SK-N-SH treated with all-trans-retinoic acid at 6 μM for 48 hours (cell line): ENCODE measurements around the gene SESN3.

ENCODE experiments used
- ARNTL ChIP-seq: fragments of 450-650 bp; formaldehyde crosslinking; IDR thresholded peaks from 2 replicates; pipeline ENCODE4 v1.5.0; 2020; ENCODE audit warnings: low read depth, mild to moderate bottlenecking, moderate library complexity, borderline replicate concordance
- CREB5 ChIP-seq: fragments of 250-450 bp; sonication (Bioruptor Pico); IDR thresholded peaks from 2 replicates; pipeline ENCODE4 v1.5.1; 2020; ENCODE audit warnings: low read depth, mild to moderate bottlenecking, moderate library complexity
- ESRRG ChIP-seq: fragments of 250-450 bp; sonication (Bioruptor Pico); IDR thresholded peaks from 2 replicates; pipeline ENCODE4 v1.6.1; 2021; ENCODE audit warnings: mild to moderate bottlenecking
- ISL1 ChIP-seq: fragments of 250-450 bp; sonication (Bioruptor Pico); IDR thresholded peaks from 2 replicates; pipeline ENCODE4 v2.1.2; 2022; ENCODE audit warnings: mild to moderate bottlenecking, moderate library complexity
- OSR1 ChIP-seq: fragments of 250-450 bp; sonication (Bioruptor Pico); IDR thresholded peaks from 2 replicates; pipeline ENCODE4 v1.8.0; 2022; ENCODE audit warnings: moderate library complexity, mild to moderate bottlenecking, inconsistent platforms
- PATZ1 ChIP-seq: fragments of 250-450 bp; sonication (Bioruptor Pico); IDR thresholded peaks from 2 replicates; pipeline ENCODE4 v1.8.0; 2020; ENCODE audit warnings: mild to moderate bottlenecking, moderate library complexity, borderline replicate concordance
- PPARA ChIP-seq: fragments of 250-450 bp; sonication (Bioruptor Pico); IDR thresholded peaks from 2 replicates; pipeline ENCODE4 v1.5.0; 2020; ENCODE audit warnings: mild to moderate bottlenecking, borderline replicate concordance
- RARB ChIP-seq: fragments of 250-450 bp; sonication (Bioruptor Pico); IDR thresholded peaks from 2 replicates; pipeline ENCODE4 v1.8.0; 2021; ENCODE audit warnings: mild to moderate bottlenecking, moderate library complexity
- TCF4 ChIP-seq: fragments of 250-450 bp; sonication (Bioruptor Pico); IDR thresholded peaks from 2 replicates; pipeline ENCODE4 v1.8.0; 2021; ENCODE audit warnings: mild to moderate bottlenecking, moderate library complexity, borderline replicate concordance
- ZC3H10 ChIP-seq: fragments of 250-450 bp; sonication (Bioruptor Pico); IDR thresholded peaks from 2 replicates; pipeline ENCODE4 v1.5.1; 2021; ENCODE audit warnings: mild to moderate bottlenecking, moderate library complexity
- ZFP30 ChIP-seq: fragments of 450-650 bp; formaldehyde crosslinking; IDR thresholded peaks from 2 replicates; pipeline ENCODE4 v1.5.0; 2022; ENCODE audit warnings: mild to moderate bottlenecking, moderate library complexity
- ZNF565 ChIP-seq: fragments of 450-650 bp; formaldehyde crosslinking; conservative IDR thresholded peaks from 2 replicates; pipeline ENCODE4 v1.5.0; 2020; ENCODE audit warnings: low read depth, mild to moderate bottlenecking, moderate library complexity

DNA sequence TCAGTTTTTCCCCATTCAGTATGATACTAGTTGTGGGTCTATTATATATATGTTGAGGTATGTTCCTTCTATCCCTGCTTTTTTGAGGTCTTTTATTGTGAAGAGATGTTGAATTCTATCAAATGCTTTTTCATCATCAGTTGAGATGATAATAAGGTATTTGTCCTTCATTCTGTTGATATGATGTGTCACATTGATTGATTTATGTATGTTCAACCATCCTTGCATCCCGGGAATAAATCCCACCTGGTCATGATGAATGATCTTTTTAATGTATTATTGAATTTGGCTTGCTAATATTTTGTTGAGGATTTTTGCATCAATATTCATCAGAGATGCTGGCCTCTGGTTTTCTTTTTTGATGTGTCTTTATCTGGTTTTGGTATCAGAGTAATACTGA, 115.4 kb downstream of the SESN3 start:
- TF ChIP-seq ZC3H10 (CRISPR knock-in tag) (no peak), ZNF565 (no peak), ESRRG (no peak), ISL1 (CRISPR knock-in tag) (no peak), PATZ1 (no peak), TCF4 (CRISPR knock-in tag) (no peak), CREB5 (CRISPR knock-in tag) (no peak), ZFP30 (CRISPR knock-in tag) (no peak), ARNTL (CRISPR knock-in tag) (no peak), PPARA (CRISPR knock-in tag) (no peak), RARB (CRISPR knock-in tag) (no peak), OSR1 (CRISPR knock-in tag) (no peak)
